B cell (primary cell): ENCODE measurements around the gene CFAP251.

Experiments
- EZH2 ChIP-seq: IDR thresholded peaks from 2 replicates; pipeline ENCODE4 v1.6.1; 2012; ENCODE audit warnings: borderline replicate concordance, low read depth, mild to moderate bottlenecking, moderate library complexity, low read length; ENCODE audit not compliant: insufficient read depth, poor library complexity, severe bottlenecking
- TF ChIP-seq, protein P1 (sequence below): fragments of 200-600 bp; IDR thresholded peaks from one replicate; pipeline ENCODE4 v1.8.0; 2022; ENCODE audit warnings: antibody characterized with exemption, mild to moderate bottlenecking

DNA sequence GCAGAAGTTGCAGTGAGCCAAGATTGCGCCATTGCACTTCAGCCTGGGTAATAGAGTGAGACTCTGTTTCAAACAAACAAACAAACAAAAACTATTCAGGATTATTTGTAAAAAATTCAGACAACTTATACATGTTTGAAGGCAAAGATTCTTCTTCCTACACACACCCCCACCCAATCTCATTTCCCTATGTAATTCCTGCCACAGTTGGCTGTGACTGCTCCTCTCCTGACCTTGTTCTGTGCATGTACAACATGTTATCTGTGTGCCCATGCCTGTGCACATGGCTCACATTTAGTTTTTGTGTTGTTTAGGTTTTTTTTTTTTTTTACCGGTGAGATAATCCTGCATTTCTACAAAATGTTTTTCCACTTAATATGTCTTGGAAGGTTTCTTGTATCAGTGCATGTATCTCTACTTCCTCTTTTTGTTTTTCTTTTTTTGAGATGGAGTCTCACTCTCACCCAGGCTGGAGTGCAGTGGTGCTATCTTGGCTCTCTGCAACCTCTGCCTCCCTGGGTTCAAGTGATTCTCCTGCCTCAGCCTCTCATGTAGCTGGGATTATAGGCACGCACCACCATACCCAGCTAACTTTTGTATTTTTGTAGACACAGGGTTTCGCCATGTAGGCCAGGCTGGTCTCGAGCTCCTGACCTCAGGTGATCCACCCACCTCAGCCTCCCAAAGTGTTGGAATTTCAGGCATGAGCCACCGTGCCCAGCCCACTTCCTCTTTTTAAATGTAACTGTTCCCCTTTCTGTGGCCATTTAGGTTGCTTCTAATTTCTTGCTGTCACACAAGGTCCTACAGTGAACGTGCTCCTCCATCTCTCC, 8.7 kb downstream of the CFAP251 start:
- TF ChIP-seq, protein P1, sequence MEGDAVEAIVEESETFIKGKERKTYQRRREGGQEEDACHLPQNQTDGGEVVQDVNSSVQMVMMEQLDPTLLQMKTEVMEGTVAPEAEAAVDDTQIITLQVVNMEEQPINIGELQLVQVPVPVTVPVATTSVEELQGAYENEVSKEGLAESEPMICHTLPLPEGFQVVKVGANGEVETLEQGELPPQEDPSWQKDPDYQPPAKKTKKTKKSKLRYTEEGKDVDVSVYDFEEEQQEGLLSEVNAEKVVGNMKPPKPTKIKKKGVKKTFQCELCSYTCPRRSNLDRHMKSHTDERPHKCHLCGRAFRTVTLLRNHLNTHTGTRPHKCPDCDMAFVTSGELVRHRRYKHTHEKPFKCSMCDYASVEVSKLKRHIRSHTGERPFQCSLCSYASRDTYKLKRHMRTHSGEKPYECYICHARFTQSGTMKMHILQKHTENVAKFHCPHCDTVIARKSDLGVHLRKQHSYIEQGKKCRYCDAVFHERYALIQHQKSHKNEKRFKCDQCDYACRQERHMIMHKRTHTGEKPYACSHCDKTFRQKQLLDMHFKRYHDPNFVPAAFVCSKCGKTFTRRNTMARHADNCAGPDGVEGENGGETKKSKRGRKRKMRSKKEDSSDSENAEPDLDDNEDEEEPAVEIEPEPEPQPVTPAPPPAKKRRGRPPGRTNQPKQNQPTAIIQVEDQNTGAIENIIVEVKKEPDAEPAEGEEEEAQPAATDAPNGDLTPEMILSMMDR = no peak
- no peak for TF ChIP-seq EZH2
